ENCODE results near the gene COL11A1.
"Not testable (repeated sequence)": the region's sequence is repeated elsewhere in the genome, so short reads cannot be mapped to it uniquely, and the experiment has no call there.

COL11A1 gene

GRCh38 chr1:102826706-102827105, 281.6 kb downstream of the COL11A1 start:
- not testable (repeated sequence) for DNase-seq
